DMS53 treated with DMSO at 0.1 percent for 48 hours (cell line): Measurements from ENCODE around the gene SBK3.
"Not testable (repeated sequence)": the region's sequence is repeated elsewhere in the genome, so short reads cannot be mapped to it uniquely, and the experiment has no call there.

Experiments
- DNase-seq: peaks from one replicate; lab custom pipeline; 2025; ENCODE audit not compliant: unreplicated experiment; lab: John Stamatoyannopoulos, UW

The SBK3 gene

GRCh38 chr19:55541091-55541490, 4.3 kb downstream of the SBK3 start:
- DNase-seq, result no peak

GRCh38 chr19:55540619-55541018, 4.7 kb downstream of the SBK3 start:
- peak; percentile 18 for DNase-seq

GRCh38 chr19:55539090-55539984, 6.0 kb downstream of the SBK3 start:
- no peak for DNase-seq

- no peak for DNase-seq
Measured at GRCh38 chr19:55538132-55538531, 7.2 kb downstream of the SBK3 start.

GRCh38 chr19:55537741-55538111, 7.6 kb downstream of the SBK3 start:
- no peak for DNase-seq

GRCh38 chr19:55536951-55537740, 8.2 kb downstream of the SBK3 start, which contains the start of gene SBK2:
Gene SBK2, minus strand, starts transcription at chr19:55537133. Its CDS starts 839 bp downstream, at chr19:55536294.
- no peak for DNase-seq

GRCh38 chr19:55536366-55536765, 9.0 kb downstream of the SBK3 start:
- DNase-seq, result no peak

- no peak for DNase-seq
Measured at GRCh38 chr19:55535965-55536350, 9.4 kb downstream of the SBK3 start.

GRCh38 chr19:55535173-55535964, 10.0 kb downstream of the SBK3 start:
- no peak for DNase-seq

GRCh38 chr19:55534280-55534679, 11.1 kb downstream of the SBK3 start:
- not testable (repeated sequence) for DNase-seq

- DNase-seq, result no peak
Measured at GRCh38 chr19:55530996-55531395, 14.3 kb downstream of the SBK3 start.

- DNase-seq, result no peak
Measured at GRCh38 chr19:55529636-55530234, 15.6 kb downstream of the SBK3 start.

GRCh38 chr19:55528030-55528803, 17.1 kb downstream of the SBK3 start:
- peak; percentile 91 for DNase-seq

GRCh38 chr19:55527197-55528029, 17.9 kb downstream of the SBK3 start:
- no peak for DNase-seq

GRCh38 chr19:55526216-55527196, 18.8 kb downstream of the SBK3 start:
- DNase-seq, result peak; percentile 91

- no peak for DNase-seq
Measured at GRCh38 chr19:55525289-55526101, 19.8 kb downstream of the SBK3 start.

GRCh38 chr19:55520691-55521292, 24.6 kb downstream of the SBK3 start:
- no peak for DNase-seq
